Renal cortical epithelial cell (primary cell): Measurements from ENCODE around the gene RAB23. TPM values are rescaled to one million over a fixed set of nuclear protein-coding genes. Genes with fewer than 3 reads are reported as not detected.

Experiments
- DNase-seq: peaks from one replicate; pipeline ENCODE4 v3.0.0-alpha.2; 2011; ENCODE audit warnings: low read depth
- total RNA-seq: library from RNA; depleted of rRNA; stranded (reverse); fragments of >200 nt; gene quantifications from 2 replicates; pipeline ENCODE4 v1.2.3, GENCODE V29; 2014

Gene RAB23
- total RNA-seq, 1 donor from 2014 or later: 24.5 TPM

GRCh38 chr6:57180596-57180995, 41.5 kb downstream of the RAB23 start:
- DNase-seq: no peak

GRCh38 chr6:57177545-57178265, 44.4 kb downstream of the RAB23 start:
- no peak for DNase-seq

GRCh38 chr6:57174511-57174907, 47.6 kb downstream of the RAB23 start:
- DNase-seq: no peak

- DNase-seq: peak; percentile 77
These were observed 48.1 kb downstream of the RAB23 start for GRCh38 chr6:57173886-57174510.

- DNase-seq: peak; percentile 13
These were observed 48.8 kb downstream of the RAB23 start for GRCh38 chr6:57173056-57173885.

GRCh38 chr6:57172136-57173055, 49.7 kb downstream of the RAB23 start, which contains the start of gene BAG2:
Gene BAG2 (plus strand): TSS chr6:57172326. CDS start chr6:57172698, 372 bp downstream.
- peak; percentile 67 for DNase-seq

GRCh38 chr6:57165080-57165479, 57.0 kb downstream of the RAB23 start:
- no peak for DNase-seq

- no peak for DNase-seq
These were observed 58.2 kb downstream of the RAB23 start for GRCh38 chr6:57163956-57164355.

GRCh38 chr6:57162516-57162915, 59.6 kb downstream of the RAB23 start:
- DNase-seq: no peak

GRCh38 chr6:57162028-57162427, 60.1 kb downstream of the RAB23 start:
- DNase-seq: no peak

- DNase-seq: no peak
These were observed 63.0 kb downstream of the RAB23 start for GRCh38 chr6:57159127-57159526.

GRCh38 chr6:57158658-57159057, 63.4 kb downstream of the RAB23 start:
- peak; percentile 9 for DNase-seq

- no peak for DNase-seq
These were observed 73.9 kb downstream of the RAB23 start for GRCh38 chr6:57147955-57148858.

- peak; percentile 11 for DNase-seq
These were observed 74.7 kb downstream of the RAB23 start for GRCh38 chr6:57147401-57147800.

GRCh38 chr6:57143690-57144089, 78.4 kb downstream of the RAB23 start:
- DNase-seq: no peak

- no peak for DNase-seq
These were observed 80.0 kb downstream of the RAB23 start for GRCh38 chr6:57142178-57142525.

GRCh38 chr6:57141451-57142177, 80.5 kb downstream of the RAB23 start:
- no peak for DNase-seq

GRCh38 chr6:57138026-57138425, 84.1 kb downstream of the RAB23 start:
- no peak for DNase-seq

- no peak for DNase-seq
These were observed 84.8 kb downstream of the RAB23 start for GRCh38 chr6:57137350-57137749.
